WTC11 (cell line): ENCODE results near the gene SNX19.

Experiments used
- CBFB ChIP-seq: sonication (generic); formaldehyde crosslinking; IDR thresholded peaks from 2 replicates; pipeline ENCODE4 v1.8.1; 2022; ENCODE audit warnings: mild to moderate bottlenecking, low read depth, missing genetic modification reagents
- CDX4 ChIP-seq: fragments of 250-450 bp; sonication (Bioruptor Pico); IDR thresholded peaks from 2 replicates; pipeline ENCODE4 v1.9.0; 2021; ENCODE audit warnings: moderate library complexity, mild to moderate bottlenecking, inconsistent platforms, borderline replicate concordance
- CREB1 ChIP-seq: sonication (generic); formaldehyde crosslinking; IDR thresholded peaks from 2 replicates; pipeline ENCODE4 v1.8.0; 2023; ENCODE audit warnings: mild to moderate bottlenecking, missing genetic modification reagents
- CTCF ChIP-seq: fragments of 200-600 bp; IDR thresholded peaks from 2 replicates; pipeline ENCODE4 v1.8.0; 2022; ENCODE audit warnings: antibody characterized with exemption
- ESRRA ChIP-seq: sonication (generic); formaldehyde crosslinking; IDR thresholded peaks from 2 replicates; pipeline ENCODE4 v1.8.1; 2022; ENCODE audit warnings: mild to moderate bottlenecking, missing genetic modification reagents, borderline replicate concordance
- HMGXB4 ChIP-seq: sonication (generic); formaldehyde crosslinking; IDR thresholded peaks from 2 replicates; pipeline ENCODE4 v1.8.1; 2023; ENCODE audit warnings: mild to moderate bottlenecking, moderate library complexity, missing genetic modification reagents
- MAX ChIP-seq: sonication (generic); formaldehyde crosslinking; IDR thresholded peaks from 2 replicates; pipeline ENCODE4 v1.8.0; 2022; ENCODE audit warnings: mild to moderate bottlenecking, missing genetic modification reagents
- STAT6 ChIP-seq: sonication (generic); formaldehyde crosslinking; conservative IDR thresholded peaks from 2 replicates; pipeline ENCODE4 v1.8.1; 2023; ENCODE audit warnings: mild to moderate bottlenecking, low read depth, missing genetic modification reagents, moderate library complexity
- USF2 ChIP-seq: sonication (generic); formaldehyde crosslinking; IDR thresholded peaks from 2 replicates; pipeline ENCODE4 v1.8.1; 2023; ENCODE audit warnings: mild to moderate bottlenecking, missing genetic modification reagents, moderate library complexity

GRCh38 chr11:130908061-130908460 lies 8.2 kb downstream of the SNX19 start:
- TF ChIP-seq CTCF (no peak), ESRRA (CRISPR knock-in tag) (no peak), CBFB (no peak), STAT6 (CRISPR knock-in tag) (no peak), CDX4 (CRISPR knock-in tag) (no peak), USF2 (CRISPR knock-in tag) (no peak), MAX (CRISPR knock-in tag) (no peak), HMGXB4 (no peak), CREB1 (CRISPR knock-in tag) (no peak)
